Suprapubic skin (tissue), 3 donors: Measurements from ENCODE around the gene DRAM1.

Experiments
- EP300 ChIP-seq: sonication (generic); formaldehyde crosslinking; IDR thresholded peaks from one replicate; pipeline ENCODE4 v1.6.1; 2017; ENCODE audit warnings: antibody characterized with exemption
- POLR2A ChIP-seq, 2 donors: fragments of 450-650 bp; IDR thresholded peaks; one replicate each; pipeline ENCODE4 v1.6.1; 2017; ENCODE audit warnings: antibody characterized with exemption in 2 of 2, mild to moderate bottlenecking in 2 of 2, moderate library complexity in 2 of 2
- TF ChIP-seq, protein P1 (sequence below), 2 donors: fragments of 200-600 bp in 1 of 2; fragments of 450-650 bp in 1 of 2; sonication (generic) in 1 of 2; IDR thresholded peaks; one replicate each; pipeline ENCODE4 v1.5.1; 2016 to 2019; ENCODE audit warnings: antibody characterized with exemption in 2 of 2, mild to moderate bottlenecking in 1 of 2, moderate library complexity in 1 of 2

DNA sequence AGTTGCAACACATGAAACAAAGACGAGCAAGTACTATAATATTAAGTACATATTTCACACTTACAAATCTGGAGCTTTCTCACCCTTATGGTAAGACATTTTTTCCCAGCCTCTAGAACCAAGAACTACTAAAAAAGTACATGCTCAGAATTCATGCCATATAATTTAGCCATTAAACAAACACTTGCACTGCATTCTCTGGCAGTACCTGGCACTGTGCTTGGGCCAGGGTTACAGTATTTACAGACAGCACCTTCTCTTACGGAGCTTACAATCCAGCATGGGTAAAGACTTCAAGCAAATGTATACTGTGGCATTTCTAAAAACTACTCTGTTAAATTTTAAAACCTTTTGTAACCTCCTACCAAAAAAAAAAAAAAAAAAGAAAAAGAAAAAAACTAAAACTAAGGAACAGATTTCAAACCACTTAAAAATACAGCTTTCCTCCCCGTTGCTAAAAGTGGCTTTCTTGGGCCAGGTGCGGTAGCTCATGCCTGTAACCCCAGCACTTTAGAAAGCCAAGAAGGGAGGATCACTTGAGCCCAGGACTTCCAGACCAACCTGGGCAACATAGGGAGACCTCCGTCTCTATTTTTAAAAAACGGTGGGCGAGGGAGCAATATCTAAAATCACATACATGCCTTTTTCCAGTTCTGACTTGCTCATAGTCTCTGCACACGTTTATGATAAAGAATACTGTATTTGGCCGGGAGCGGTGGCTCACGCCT lies 47.6 kb upstream of the DRAM1 start:
- TF ChIP-seq, protein P1, sequence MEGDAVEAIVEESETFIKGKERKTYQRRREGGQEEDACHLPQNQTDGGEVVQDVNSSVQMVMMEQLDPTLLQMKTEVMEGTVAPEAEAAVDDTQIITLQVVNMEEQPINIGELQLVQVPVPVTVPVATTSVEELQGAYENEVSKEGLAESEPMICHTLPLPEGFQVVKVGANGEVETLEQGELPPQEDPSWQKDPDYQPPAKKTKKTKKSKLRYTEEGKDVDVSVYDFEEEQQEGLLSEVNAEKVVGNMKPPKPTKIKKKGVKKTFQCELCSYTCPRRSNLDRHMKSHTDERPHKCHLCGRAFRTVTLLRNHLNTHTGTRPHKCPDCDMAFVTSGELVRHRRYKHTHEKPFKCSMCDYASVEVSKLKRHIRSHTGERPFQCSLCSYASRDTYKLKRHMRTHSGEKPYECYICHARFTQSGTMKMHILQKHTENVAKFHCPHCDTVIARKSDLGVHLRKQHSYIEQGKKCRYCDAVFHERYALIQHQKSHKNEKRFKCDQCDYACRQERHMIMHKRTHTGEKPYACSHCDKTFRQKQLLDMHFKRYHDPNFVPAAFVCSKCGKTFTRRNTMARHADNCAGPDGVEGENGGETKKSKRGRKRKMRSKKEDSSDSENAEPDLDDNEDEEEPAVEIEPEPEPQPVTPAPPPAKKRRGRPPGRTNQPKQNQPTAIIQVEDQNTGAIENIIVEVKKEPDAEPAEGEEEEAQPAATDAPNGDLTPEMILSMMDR (IDR thresholded peaks at IDR 0.05): no peak
- TF ChIP-seq POLR2A (IDR thresholded peaks at IDR 0.05) (no peak), EP300 (no peak)
